ENCODE data around the gene SLC44A3.

DNA sequence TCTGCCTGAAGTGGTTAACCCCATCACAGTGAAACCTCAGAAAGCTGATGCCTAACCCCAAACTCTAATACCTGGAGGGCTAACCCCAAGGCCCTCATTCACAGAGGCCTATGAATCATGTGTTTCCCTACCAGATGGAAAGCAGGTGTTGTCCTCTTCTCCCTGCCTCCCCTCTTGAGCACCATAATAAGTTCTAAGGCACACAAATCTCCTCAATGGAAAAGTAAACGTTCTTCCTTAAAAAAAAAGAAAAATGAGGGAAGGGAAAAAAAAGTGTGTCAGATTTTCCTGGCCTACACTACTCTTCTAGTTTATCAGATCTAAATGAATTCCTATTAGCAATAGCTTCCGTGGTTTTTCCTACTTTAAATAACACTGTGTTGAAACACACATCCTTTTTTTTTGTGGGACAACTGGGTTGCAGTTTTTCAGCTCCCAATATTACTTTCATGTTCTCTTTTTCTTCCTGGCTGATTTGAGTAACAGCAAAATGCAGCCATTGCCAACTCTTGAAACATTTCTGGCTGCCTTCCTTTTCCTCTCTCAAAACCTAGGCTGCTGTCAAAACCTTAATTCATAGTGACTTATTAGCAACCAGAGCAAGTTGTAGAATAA, 43.2 kb downstream of the SLC44A3 start:
- no peak for TF ChIP-seq CTCF (IDR thresholded peaks at IDR 0.05 in 4 of 5, conservative IDR thresholded peaks at IDR 0.05 in 1 of 5)
- TF ChIP-seq POLR2A (IDR thresholded peaks at IDR 0.05), result no peak
